Stimulated activated CD4-positive, alpha-beta T cell treated with anti-CD3 and anti-CD28 coated beads, Interleukin-1b, Interleukin-23, amount 100 ng/mL, for 4 hours (primary cell): ENCODE results near the gene CCDC61.

Source experiments
- DNase-seq, 2 donors: peaks; one replicate each; pipeline ENCODE4 v3.0.0-alpha.2; 2020; ENCODE audit warnings: low read depth in 2 of 2

CCDC61 gene

GRCh38 chr19:45973553-45974338, 21.5 kb upstream of the CCDC61 start, which contains the start of gene NOVA2:
NOVA2 (minus strand) TSS chr19:45973865; CDS start chr19:45973351, 514 bp downstream.
- peak in 1 of 2 donors; percentile 31 for DNase-seq

DNA sequence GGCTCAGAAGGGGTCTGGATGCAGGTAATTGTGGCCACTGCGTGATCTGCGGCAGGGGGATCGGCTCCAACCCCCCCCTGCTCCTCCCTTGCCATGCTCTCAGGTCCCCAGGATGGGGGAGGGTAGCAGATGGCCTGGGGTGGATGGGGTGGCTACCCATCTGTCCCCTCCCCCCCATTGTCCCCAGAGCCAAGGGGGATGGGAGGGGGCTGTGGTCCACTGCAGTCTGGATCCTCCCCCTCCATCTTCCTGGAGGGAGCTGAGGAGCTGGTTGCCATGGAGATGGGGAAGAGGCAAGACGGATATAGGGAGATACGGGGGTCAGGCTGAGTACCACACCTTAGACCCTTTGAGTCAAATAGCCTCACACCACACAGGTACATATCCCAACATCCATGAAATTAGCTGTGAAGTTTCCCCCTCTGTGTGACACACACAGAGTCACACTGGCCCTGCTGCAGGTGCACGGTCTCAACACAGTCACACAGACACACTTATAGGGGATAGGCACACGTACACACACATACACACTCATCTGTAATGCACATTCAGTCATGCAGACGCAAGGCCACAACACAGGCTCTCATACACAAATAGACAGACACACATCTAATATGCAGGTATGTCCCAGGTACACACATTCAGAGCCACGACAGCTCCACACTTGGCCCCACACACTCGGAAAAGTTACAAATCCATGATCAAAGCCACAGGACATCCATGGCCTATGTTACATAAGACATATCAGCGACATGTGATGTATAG, 19.8 kb upstream of the CCDC61 start:
- no peak for DNase-seq

DNA sequence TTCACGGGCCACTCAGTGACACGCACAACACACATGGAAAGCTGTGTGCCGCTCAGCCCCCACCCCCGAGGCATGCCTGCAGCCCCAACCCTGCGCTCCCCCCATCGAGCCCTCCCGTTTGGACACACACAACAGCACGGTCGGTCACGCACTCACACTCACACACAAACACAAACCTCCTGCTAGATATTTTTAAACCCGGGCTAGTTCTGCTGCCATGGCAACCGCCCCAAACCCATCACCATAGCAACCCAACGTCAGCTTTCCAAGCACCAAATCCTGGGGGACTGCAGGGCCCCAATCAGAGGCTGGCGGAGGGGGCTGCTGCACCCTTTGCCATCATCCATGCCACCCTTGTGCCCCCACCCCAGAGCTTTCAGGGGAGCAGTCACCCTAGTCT, 19.1 kb upstream of the CCDC61 start:
- DNase-seq, result no peak

- no peak for DNase-seq
These were observed 17.1 kb upstream of the CCDC61 start for GRCh38 chr19:45978156-45978555.

DNA sequence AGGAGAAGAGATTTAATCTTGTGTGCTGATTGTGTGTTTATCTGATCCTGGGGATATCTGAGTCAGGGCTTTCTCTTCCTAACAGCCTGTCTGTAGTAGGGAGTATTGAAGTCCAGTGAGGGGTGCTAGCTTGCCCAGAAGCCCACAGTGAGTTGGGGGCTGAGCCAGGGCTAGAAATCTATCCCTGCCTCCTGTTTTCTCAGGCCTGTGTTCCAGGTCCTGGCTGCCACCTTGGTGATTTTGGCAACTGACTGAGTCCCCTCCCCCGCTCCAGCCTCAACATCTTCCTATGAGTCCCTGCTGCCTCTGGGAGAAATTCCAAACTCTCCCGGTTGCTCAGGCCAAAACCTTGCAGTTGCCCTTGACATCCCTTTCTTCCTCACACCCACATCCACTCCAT, 13.9 kb upstream of the CCDC61 start:
- DNase-seq, result no peak

DNA sequence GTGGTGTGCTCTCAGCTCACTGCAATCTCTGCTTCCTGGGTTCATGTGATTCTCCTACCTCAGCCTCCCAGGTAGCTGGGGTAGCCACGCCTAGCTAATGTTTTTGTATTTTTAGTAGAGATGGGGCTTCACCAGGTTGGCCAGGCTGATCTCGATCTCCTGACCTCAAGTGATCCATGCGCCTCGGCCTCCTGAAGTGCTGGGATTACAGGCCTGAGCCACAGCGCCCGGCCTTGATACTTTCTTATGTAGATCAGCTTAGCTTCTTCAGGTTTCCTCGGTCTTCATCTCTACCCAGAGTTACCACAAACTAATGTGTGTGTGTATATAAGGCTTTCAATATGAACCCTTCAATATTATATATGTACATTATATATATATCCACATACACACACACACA, 9.9 kb upstream of the CCDC61 start:
- DNase-seq, result no peak

DNA sequence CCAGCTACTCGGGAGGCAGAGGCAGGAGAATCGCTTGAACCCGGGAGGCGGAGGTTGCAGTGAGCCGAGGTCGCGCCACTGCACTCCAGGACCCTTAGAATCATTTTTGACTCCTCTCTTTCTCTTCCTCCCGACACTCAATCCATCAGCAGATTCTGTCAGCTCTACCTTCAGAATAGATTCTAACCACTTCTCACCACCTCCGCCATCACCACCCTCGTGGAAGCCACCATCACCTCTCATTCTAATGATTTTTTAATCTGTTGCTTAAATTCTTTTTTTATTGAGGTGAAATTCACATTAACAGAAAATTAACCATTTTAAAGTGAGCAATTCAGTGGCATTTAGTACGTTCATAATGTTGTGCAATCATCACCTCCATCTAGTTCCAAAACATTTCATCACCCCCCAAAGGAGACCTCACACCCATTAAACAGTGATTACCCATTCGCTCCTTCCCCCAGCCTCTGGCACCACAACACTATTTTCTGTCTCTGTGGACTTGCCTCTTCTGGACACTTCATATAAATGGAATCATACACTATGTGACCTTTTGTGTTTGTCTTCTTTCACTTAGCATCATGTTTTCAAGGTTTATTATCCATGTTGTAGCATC, 5.0 kb upstream of the CCDC61 start:
- no peak for DNase-seq

DNA sequence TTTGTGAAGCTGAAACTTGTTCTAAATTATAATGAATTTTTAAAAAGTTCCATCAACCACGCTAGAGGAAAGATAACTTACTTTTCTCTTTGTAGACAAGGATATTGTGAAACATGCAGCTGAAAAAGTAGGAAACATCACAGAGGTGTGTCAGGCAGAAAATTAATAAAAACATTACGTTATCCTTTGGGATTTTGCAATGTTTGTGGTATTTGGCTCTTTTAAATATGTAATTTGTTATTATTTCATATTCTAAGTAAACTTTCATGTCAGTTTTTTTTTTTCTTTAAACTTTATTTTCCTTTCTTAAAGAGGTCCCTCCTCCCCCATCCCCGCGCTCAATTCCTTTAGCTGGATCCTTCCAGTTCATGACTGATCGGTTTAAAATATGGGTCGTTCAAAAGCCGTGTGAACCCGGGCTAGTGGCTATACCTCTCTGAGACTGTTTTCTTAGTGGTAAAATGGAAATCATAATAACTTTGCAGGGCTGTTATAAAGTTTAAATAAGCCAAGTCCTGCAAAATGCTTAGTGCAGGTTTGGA, 740 bp upstream of the CCDC61 start:
- DNase-seq, result no peak

- DNase-seq, result no peak
These were observed 583 bp downstream of the CCDC61 start for GRCh38 chr19:45995715-45996385.

GRCh38 chr19:45996933-45997332, 1.7 kb downstream of the CCDC61 start:
- DNase-seq, result no peak

DNA sequence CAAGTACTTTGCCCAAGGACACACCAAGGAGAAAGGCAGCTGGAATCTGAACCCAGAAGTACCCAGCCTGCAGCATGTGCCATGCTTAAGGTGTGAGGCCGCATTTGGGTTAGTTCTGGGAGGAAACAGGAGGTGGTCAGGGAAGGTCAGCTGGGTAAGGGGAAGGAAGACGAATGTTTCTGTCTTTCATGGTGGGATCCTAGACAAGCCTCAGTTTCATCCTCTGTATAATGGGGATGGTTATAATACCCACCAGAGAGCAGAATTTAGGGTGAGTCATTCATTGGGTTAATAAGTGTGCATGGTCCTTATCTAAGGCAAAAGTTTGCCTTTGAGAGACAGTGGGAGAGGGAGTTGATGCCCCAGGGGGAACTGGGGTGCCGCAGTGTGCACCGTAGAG, 3.6 kb downstream of the CCDC61 start:
- no peak for DNase-seq

- DNase-seq, result no peak
These were observed 4.4 kb downstream of the CCDC61 start for GRCh38 chr19:45999653-46000121.

DNA sequence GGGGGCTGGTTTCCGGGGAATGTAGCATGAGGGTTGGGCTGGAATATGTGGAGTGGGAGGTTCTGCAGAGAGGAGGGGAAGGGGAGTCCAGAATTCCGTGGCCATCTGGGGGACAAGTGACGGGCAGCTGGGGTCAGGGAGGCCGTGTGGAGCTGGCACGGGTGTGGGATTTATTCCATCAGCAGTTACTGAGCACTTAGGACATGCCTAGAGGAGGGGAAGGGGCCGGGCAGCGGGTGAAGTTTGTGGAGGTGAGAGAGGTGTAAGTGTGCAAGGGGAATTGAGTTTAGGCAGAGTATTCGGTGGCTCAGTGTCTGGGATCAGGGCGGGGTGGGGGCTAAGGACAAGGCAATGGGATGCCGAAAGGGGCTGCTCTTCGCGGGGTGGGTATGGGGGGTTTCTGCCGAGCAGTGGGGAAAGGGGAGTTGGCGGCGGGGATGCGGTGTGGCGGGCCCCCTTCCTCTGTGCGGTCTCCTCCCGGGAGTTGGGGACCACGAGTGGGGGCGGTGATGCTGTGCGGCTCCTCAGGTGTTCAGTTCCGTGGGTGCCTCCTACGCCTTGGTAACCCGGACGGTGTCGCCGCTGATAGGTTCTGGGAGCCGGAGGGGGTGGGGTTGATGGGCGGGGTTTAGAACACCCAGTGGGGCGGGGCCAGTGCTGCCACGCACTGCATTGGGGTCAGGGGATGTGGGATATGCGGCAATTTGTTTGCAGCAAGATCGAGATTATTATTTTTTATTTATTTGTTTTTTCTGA, 5.4 kb downstream of the CCDC61 start:
- peak; percentile 62 to 77 for DNase-seq

DNA sequence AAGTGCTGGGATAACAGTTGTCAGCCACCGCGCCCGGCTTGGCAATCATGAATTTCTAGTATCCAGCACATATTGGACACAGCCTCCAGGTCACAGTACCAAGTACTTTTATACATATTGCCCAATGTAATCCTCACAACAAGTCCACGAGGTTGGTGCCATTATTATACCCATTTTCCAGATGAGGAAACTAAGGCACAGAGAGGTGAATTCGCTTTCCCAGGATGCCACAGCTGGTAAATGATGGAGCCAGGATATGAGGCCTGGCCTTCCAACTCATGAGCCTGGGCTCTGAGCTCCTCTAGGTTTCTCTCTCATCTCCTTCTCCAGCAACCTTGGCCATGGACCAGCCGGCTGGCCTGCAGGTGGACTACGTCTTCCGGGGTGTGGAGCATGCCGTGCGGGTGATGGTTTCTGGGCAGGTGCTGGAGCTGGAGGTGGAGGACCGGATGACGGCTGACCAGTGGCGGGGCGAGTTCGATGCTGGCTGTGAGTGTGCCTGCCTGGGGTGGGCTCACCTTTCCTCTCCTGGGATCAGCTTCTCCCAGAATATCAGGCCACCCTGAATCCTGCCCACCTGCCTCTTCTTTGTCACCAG, 7.5 kb downstream of the CCDC61 start:
- DNase-seq, result no peak

DNA sequence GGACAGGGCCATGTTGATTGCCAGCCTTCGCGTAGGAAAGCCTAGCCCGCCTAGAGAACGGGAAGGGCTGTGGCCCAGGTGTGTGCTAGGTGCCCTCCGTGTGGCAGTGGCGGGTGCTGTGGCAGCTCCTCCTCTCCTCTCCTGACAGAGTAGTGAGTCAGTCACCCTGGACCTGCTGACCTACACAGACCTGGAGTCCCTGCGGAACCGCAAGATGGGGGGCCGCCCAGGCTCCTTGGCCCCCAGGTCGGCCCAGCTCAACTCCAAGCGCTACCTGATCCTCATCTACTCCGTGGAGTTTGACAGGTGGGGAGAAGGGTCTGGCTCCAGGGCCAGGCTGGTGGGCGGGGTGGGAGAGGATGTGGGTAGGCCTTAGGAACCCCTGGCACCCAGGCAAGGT, 11.1 kb downstream of the CCDC61 start:
- DNase-seq, result no peak

GRCh38 chr19:46009530-46010510, 14.6 kb downstream of the CCDC61 start:
- DNase-seq, result peak; percentile 60 to 62

DNA sequence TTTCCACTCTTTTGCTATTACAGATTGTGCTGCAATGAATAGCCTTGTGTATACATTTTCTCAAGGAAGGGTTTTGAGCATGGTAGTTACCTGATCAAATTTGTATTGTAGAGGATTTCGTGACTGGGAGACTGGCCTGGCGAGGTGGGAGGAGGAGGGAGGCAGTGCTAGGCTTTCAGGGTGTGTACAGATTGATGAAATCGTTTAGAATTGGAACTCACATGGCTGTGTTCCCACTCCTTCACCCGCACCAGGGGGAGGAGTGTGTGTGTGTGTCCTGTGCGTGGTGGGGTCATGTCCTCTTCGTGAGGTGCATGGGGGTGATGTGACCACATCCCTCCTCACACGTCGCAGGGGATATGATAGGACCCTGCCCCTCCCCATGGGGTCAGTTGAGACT, 19.3 kb downstream of the CCDC61 start:
- DNase-seq, result no peak

DNA sequence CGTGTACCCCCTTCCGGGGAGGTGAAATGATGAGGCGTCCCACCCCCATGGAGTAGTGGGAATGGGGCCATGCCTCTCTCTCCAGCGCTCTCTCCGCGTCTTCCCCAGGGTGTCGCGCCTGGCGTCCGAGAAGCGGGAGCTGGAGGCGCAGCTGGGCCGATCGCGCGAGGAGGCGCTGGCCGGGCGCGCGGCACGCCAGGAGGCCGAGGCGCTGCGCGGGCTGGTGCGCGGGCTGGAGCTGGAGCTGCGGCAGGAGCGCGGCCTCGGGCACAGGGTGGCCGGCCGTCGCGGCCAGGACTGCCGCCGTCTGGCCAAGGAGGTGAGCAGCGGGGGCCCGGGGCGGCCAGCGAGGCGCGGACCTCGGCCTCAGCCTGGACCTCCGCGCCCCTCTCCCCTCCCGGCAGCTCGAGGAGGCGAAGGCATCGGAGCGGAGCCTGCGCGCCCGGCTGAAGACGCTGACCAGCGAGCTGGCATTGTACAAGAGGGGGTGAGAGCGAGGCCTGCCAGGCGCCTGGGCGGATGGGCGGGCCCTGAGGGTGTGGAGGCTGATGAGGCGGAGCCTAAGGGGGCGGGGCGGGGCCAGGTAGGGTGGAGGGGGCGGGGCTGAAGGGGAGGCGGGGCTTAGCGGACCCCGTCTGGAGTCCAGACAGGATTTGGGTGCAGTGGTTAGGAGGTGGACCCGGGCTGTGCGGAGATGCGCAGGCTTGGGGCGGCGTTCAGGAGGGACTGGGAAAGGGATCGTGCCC, 19.8 kb downstream of the CCDC61 start:
- peak; percentile 62 to 66 for DNase-seq
